ENCODE data around the gene DTX1.

DTX1 gene

DNA sequence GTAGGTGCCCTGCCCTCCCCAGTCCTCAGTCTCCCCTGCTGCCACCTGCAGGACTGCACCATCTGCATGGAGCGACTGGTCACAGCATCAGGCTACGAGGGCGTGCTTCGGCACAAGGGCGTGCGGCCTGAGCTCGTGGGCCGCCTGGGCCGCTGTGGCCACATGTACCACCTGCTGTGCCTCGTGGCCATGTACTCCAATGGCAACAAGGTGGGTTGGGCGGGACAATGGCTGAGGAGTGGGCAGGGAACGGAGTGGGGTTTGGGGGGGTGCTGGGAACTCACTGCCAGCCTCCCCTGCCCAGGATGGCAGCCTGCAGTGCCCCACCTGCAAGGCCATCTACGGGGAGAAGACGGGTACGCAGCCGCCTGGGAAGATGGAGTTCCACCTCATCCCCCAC, 38.2 kb downstream of the DTX1 start:
- no peak for DNase-seq (ENCODE audit: low read depth)

DNA sequence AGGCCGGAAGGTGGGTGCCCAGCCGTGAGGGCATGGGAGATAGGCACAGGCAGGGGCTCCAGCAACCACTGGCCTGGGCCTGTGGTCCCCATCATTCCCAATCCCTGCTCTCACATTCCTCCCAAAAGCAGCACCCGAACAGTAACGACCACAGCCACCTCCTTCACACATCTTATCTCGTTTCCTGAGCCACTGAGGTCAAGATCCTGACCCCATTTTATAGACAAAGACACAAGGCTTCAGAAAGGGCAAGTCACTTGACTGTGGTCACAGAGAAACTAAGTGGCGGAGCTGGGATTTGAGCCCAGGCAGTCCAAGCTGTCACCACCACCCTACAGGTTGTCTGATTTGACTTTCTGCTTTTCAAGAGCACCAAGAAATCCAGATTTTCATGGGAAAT, 38.9 kb downstream of the DTX1 start:
- DNase-seq (ENCODE audit: low read depth): no peak

DNA sequence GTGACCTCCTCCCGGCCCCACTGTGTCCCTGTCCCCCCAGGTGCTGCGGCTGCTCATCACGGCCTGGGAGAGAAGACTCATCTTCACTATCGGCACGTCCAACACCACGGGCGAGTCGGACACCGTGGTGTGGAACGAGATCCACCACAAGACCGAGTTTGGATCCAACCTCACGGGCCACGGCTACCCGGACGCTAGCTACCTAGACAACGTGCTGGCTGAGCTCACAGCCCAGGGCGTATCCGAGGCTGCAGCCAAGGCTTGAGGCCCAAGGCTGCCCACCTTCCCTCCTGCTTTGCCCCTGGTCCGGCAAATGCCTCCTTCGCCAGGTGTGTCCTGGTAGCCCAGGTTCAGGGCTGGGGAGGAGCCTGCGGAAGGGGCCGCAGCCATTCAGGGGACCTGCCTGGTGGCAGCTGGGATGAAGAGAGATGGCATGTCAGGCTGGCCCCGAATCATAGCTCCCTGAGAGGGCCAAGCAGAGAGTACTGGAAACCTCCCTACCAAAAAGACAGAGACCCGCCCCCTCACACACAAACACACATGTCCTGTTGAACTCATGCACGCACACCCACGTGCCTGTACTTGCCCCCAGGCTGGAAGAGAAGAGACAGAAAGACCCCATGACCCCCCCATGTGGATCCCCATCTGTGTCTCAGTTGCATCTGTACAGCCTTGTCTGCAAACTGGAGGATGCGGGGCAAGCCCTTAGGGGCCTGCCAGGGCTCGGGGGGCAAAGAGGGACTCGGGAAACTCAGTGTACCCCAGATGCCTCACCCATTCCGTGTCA, 40.3 kb downstream of the DTX1 start:
- no peak for DNase-seq (ENCODE audit: low read depth)

DNA sequence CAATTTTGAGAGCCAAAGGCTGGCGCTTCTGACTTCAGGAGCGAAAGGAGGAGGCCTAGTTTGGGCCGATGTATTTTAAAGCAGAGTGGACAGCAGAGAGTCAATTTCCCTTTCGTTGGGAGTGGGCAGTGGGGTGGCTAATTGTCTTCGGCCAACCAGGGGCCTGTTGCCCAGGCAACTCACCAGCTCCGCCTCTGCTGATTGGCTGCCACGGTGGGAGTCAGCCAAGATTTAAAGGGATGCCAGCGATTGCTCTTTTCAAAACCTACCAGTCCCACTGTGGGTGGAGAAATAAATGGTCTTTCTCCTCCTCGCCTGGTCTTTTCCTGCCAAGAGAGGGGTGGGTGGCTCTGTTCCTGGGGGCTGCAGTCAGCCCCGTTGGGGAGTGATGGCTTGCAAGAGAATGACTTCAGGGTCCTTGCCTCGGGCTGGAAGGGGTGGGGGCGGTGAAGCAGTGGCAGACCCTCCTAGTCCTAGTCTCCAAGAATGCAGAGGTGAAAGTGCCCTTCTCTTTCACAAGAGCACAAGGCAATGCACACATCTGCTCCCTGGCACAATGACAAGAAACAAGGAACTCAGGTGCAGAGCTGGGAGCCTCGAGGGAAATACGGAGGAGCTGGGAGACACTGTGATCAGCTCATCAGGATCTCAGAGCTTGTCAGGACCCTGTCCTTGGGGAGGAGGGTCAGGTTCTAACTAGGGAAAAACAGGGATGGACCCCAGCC, 41.3 kb downstream of the DTX1 start:
- DNase-seq (ENCODE audit: low read depth): peak; percentile 13

DNA sequence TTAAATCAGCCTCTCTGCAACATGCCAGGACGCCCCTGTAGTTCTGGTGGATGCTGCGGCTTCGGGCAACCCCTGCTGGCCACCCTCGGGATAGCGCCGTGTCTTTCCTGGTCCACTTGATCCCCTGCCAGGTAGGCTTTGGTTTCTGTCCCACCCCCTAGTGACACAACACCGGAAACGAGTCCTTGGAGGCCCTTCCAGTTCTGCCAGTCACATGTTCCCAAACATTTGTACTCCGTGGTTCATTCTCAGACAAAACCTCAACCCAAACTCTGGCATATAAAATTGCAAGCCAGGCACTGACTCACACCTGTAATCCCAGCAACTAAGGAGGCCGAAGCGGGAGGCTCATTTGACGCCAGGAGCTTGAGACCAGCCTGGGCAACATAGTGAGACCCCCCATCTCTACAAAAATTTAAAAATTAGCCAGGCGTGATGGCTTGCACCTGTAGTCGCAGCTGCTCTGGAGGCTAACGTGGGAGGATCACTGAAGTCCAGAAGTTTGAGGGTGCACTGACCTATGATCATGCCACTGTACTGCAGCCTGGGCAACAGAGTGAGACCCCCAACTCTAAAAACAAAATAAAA, 42.0 kb downstream of the DTX1 start:
- peak; percentile 88 for DNase-seq (ENCODE audit: low read depth)

DNA sequence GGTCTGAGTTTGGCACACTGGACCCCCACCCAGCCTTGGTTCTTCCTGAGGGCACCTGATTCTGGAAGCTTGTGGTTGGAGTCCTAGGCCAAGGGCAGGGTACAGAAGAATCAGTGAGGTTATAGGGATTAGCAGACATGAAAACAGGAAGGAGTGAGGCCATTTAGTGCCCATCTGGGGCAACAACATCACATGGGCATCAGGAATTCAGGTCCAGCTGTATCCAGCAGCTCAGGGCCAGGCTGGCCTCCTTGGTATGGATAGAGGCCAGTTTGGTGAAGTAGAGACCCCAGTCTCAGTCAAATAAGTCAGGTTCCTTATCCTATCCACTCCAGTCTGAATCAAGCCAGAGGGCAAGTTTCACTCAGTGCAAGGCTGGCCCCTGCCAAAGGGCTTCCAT, 42.8 kb downstream of the DTX1 start:
- DNase-seq (ENCODE audit: low read depth): no peak

DNA sequence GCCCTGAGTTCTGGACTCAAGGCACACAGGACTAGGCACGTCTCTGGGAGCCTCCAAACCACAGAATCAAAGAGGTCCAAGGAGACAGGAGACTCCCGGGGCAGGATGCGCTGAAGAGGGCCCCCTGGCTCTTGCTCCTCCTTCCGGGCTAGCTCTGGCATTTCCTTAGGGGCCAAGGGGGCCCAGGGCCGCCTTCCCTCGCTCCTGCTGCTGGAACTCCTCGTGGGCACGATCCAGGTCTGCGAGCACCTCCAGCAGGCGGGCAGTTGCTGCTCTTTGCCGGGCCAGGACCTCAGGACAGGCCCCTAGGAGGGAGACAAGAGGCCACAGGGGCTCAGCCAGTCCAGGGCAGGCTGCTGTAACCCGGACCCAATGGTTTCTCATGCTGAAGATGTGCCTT, 43.2 kb downstream of the DTX1 start:
- DNase-seq (ENCODE audit: low read depth): no peak

DNA sequence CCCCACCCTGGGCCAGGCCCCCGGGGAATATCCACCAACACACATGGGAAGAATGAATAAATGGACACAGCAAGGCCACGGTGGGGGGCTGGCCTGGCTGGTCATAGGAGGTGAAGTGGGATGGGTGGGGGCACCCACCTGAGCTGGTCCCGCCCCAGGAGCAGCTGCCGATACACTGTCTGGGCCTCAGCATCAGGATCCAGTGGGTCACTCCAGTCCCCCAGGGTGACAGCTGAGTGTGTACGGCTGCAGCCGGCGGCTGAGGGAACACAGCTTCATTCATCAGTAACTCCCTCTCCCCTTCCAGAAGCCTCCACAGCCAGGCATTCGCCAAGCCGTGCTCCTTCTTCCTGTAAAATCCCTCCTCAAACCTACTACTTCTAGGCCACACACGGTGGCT, 45.2 kb downstream of the DTX1 start:
- no peak for DNase-seq (ENCODE audit: low read depth)

DNA sequence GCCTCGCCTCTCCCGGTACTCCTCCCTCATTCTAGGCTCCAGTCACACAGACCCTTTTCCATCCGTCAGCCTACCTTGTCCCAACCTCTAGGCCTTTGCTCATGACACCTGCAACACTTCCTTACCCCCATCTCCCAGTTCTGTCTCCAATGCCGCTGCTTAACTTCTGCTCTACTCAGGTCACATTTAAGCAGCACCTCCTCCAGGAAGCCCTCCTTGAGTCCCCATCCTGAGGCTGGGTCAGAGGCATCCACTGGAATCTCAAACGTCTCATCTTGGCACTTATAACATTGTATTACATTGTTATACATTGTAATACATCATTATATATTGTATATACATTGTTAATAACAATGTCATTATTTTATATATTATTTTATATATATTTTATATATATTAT, 46.3 kb downstream of the DTX1 start:
- DNase-seq (ENCODE audit: low read depth): no peak

DNA sequence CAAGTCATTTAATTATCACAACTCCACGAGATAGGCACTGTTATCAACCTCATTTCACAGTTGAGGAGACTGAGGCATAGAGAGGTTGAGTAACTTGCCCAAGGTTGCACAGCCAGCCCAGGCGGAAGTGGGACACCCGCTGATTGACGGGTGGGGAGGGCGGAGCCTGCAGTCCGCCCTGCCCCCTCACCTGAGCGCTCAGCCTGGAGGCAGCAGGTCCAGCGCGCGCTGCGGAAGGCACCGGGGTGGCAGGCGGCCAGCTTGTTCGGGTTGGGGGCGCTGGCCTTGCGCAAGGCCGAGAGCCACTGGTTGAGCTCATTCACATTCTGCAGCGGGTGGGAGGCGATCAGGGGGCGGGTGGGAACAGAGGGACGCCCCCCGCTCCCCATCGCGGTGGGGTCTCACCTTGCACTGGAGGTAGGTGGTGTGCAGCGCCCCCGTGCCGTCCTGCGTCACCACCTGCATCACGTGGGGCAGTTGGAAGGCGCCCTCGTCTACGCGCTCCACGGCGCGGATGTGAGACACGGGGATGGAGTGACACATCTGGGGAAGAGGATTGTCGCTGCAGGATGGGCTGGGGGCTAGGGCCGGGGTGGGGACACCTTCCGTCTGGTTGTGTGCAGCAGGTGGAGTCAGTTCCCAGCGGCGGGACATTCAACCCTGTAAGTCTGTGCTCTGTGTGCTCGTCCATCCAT, 47.4 kb downstream of the DTX1 start:
- DNase-seq (ENCODE audit: low read depth): no peak

DNA sequence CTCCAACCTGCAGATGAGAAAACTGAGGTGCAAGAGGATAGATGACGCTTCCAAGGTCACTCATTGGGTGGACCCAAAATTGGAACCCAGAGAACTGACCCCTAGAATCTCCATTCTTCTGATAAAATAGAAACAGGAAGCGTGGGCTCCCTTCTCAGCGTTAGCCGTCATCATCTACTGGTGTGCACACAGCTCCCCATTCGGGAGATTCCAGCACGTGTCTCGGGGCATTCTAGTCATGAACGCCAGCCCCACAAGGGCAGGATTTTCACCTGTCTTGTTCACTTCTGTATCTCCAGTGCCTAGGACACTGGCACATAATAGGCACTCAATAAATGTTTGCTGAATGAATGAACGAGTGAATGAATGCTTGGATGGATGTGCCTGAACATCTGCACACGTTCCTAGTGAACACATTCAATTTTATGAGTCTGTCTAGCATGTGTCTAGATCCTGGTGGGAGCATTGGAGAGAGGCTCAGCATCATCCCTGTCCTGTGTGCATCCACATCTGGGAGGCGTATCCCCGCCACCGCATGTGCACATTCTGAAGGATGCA, 48.5 kb downstream of the DTX1 start:
- no peak for DNase-seq (ENCODE audit: low read depth)

DNA sequence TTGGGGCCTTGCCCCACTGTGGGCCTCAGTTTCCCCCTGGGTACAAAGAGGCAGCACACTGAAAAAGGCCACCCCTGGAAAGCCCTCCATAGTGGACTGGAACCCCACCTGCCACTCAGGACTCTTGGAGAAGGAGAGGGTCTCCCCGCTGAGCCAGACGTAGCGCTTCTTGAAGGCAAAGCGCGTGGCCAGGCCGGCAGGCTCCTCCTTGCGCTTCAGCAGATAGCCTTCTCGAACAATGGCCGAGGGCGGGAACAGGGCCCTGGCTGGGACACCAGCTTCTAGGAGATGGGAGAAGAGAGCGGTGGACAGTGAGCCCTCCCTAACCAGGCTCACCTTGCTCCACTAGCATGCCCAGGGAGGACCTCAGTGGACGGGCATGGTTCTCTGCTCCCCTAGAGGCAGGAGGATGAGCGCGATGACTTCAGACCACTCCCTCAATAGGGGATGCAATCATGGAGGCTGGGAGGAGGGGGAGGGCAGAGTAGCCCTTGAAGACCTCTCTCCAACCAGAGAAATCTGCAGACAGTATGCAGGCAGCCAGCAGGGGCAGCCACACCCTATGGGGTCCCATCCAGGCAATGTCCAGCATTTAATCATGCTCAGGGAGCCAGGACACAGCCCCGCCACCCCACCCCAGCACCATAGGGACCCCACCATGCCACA, 49.2 kb downstream of the DTX1 start:
- no peak for DNase-seq (ENCODE audit: low read depth)

DNA sequence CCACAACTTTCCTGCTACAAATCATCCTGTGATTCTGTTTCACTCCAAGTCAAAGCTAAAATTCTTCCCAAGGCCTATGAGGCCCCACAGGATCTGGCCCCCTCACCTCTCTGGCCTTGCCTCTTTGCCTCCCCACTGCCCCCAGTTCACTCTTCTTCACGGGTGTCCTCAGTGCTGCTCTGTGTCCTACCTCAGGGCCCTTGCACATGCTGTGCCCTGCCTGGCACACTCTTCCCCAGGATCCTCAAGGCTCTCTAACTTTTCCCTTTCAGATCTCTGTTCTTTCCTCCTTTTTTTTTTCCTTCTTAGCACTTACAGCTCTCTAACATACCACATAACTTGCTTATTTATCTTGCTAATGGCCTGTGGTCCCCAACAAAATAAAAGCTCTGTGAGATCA, 49.8 kb downstream of the DTX1 start:
- no peak for DNase-seq (ENCODE audit: low read depth)

DNA sequence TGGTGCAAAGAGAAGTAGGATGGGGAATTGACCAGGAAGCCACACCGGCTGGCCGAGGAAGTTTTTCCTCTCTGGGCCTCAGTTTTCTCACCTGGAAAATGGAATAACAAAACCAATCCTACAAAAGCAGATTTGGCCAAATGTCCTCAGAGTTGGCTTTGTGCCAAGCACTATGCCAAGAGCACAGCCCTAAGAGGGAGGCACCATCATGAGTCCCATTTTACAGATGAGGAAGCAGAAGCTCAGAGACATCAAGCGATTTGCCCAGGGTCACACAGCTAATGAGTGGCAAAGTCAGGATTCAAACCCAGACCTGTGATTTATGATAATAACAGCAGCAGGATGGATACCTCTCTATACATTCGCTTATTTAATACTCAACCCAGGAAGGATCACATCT, 51.8 kb downstream of the DTX1 start:
- DNase-seq (ENCODE audit: low read depth): no peak

DNA sequence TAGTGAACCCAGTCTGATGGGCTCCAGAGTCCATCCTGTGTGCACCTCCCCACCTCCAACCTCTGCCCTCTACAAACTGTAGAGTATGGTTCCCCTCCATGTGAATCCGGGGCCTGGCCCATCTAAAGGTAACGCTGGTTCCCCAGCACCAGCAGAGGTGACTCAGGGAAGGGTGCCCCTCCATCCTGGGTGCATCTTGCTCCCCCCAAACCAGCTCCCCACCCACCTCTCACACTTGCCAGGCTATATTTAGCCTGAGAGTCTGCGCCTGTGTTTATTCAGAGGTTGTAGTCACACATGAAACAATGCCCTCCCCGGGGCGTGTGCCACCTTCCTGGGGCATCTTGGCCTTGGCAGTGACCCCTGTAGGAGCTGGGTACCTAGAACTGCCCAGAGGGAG, 52.8 kb downstream of the DTX1 start:
- no peak for DNase-seq (ENCODE audit: low read depth)

DNA sequence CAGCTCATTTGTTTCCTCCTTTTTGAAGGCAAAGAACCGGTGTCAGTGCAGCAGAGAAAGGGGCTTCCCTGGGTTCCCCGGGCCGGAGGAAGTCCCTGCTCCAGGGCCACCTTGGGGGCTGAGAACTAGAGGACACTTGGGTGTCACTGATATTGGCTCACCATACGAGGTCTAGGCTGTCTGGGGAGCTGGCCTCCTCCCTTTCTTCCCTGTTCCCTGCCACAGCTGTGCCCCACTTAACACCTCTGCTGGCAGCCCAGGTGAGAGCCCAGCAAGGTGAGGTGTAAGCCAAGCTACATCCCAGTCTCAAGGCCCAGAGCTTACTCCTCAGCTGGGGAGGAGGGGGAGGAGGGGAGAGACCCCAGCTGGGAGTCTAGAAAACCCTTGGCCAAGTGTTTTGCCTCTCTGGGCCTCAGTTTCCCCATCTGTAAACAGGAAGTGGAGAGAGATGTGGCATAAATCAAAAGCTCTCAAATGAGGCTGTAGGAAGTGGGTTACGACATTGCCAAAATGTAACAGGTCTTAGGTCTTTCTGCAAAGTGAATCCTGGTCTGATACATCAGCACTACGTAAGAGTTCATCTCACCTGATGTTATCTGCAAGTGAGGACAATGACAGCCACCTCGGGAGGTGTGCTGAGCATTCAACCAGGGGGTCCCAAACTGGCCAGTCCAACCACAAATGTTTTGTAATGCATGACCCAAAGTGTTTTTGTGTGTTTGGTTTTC, 53.5 kb downstream of the DTX1 start:
- DNase-seq (ENCODE audit: low read depth): no peak

DNA sequence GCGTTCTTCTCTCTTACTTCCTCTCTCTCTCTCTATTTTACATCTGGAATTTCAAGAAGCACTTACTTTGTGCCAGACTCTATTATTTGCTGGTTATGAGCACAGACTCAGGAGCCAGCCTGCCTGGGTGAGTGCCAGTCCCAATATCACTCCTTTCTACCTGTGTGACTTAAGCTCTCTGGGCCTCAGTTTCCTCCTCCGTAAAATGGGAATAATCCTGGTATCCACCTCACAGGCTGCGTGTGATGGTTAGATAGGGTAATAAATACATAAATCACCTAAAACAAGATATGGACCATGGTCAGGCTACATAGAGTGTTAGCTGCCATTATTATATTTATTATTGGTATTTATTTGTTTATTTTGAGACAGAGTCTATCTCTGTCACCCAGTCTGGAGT, 54.7 kb downstream of the DTX1 start:
- no peak for DNase-seq (ENCODE audit: low read depth)

DNA sequence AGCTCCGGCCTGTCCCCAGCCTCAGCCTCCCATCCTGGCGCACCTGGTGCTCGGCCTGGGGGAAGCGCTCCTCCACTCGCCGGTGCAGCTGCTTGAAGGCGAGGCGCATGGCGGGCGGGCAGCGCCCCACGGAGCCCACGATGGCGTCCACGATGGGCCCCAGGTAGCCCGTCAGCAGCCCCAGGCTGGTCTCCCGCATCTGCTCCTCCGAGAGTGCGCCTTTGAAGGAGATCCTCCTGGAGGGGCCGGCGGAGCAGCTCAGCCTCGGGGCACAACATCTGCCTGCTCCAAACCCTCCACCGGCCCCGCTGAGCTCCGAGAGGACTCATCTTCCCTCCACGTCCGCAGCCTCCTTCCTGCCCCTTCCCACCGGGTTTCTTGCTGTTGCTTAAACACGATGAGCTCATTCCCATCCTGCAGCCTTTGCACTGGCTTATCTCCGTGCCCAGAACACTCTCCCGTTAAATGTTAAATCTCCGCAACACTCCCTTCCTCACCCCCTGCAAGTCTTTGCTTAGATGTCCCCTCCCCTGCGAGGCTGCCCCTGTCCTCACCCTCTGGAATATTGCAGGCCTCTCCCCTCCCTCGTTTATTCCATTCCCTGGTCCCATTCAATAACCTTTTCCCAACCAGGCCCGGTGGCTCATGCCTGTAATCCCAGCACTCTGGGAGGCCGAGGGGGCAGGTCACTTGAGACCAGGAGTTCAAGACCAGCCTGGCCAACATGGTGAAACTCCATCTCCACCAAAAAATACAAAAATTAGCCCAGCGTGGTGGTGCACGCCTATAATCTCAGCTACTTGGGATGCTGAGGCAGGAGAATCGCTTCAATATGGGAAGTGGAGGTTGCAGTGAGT, 55.7 kb downstream of the DTX1 start:
- peak; percentile 29 for DNase-seq (ENCODE audit: low read depth)

DNA sequence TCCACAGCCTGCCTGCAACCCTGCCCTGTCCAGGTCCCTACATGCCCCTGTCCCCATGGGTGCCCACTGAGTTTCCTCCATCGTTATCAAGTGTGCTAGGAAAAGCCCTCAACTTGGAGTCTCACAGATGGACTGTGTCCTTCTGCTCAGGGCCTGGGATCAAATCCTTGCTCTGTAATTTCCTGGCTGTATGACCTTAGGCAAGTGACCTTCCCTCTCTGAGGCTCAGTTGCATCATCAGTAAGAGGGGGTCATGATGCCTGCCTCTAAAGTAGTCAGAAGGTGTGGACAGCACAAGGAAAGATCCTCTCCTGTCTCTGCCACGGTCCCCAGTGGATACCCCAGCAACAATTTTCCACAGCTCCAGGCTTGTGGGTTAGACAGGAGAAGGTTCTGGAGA, 56.9 kb downstream of the DTX1 start:
- DNase-seq (ENCODE audit: low read depth): no peak

DNA sequence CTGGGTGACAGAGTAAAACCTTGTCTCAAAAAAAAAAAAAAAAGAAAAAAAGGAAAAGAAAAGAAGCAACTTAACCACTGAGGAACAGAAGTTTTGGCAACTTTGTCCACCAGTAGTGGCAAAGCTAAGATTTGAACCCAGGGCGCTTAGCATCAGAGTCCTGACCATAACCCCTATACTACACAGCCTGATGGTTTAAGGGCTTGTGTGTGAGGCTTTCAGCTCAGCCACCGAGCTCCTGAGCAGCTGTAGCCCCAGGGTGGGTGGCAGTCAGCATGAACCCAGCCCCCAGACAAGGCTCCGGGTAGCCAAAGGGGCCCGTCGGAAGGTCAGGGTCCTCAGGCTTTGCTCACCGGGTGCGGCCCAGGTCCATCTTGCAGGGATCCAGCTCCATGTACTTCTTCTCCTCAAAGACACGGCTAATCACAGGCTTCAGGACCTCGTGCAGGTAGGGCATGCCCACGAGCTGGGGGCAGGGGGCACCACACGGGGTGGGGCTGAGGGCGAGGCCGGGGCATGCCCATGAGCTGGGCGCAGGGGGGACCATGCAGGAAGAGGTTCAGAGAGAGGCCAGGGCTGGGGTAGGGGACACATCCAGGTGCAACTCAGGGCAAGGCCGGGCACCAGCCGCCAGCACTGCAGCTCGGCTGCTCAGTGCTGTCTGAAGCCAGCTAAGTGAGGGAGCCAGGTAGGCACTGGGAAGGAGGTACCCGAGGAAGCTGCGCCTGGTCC, 58.1 kb downstream of the DTX1 start:
- peak; percentile 25 for DNase-seq (ENCODE audit: low read depth)
